ENCODE measurements around the gene ACOT6.
"Not testable (repeated sequence)": the region's sequence is repeated elsewhere in the genome, so short reads cannot be mapped to it uniquely, and the experiment has no call there.

Gene ACOT6

DNA sequence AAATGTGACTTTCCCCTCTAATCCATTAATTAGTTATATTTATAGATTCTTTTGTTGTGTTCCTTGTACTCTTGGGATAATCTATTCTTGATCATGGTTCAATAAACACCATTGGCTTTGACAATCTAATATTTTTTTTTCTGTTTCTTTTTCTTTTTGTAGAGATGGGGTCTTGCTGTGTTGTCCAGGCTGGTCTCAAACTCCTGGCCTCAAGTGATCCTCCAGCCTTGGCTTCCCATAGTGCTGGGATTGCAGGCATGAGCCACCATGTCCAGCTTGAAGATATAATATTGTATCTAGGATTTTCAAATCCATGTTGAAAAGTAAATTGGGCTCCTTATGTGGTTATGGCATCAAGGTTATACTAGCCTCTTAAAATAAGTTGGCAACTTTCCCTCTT lies 38.7 kb downstream of the ACOT6 start:
- DNase-seq (ENCODE audit: low spot score) = no peak

DNA sequence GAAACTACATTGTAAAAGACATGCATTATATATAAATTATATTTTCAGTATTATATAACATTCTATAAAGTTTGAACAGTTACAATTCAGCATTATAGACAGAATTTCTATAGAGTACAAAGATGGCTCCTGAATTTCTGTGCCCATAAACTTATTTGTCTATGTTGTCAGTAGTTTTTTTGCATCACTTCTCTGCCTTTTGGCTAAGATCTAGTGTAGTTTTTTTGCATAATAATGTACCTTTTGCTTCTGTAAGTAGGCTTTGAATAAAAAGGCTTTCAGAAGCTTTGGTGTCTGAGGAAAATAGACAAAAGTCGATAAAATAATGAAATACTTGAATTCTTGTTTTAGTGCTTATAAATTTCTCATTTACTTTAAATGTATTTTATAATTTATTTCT lies 43.5 kb downstream of the ACOT6 start:
- DNase-seq (ENCODE audit: low spot score) = no peak

DNA sequence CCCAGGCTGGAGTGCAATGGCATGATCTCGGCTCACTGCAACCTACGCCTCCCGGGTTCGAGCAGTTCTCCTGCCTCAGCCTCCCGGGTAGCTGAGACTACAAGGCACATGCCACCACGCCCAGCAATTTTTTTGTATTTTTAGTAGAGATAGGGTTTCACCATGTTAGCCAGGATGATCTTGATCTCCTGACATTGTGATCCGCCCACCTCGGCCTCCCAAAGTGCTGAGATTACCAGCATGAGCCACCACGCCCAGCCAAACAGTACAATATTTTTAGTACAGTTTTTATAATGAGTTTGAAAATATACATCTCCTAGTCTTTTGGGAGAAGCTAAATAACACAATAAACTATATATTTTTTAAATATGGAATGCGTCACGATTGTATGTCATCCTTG lies 46.9 kb downstream of the ACOT6 start:
- not testable (repeated sequence) for DNase-seq (ENCODE audit: low spot score)

DNA sequence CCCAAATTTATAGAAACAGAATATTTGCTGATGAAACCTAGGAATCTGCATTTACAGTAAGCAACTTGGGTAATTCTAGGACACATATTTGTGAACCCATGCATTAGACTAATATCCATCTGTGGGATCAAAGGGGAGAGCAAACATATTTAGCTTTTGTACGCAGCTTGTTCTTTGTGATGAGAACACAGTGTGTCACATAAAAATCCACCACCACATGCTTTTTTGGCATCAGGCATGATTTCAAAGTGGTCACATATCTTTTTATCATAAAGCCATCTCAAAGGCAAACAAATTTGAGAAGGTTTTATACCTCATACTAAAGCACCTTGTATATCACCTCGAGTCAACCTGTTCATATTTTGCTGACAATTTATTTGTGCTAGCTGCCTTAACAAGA lies 48.2 kb downstream of the ACOT6 start:
- no peak for DNase-seq (ENCODE audit: low spot score)

DNA sequence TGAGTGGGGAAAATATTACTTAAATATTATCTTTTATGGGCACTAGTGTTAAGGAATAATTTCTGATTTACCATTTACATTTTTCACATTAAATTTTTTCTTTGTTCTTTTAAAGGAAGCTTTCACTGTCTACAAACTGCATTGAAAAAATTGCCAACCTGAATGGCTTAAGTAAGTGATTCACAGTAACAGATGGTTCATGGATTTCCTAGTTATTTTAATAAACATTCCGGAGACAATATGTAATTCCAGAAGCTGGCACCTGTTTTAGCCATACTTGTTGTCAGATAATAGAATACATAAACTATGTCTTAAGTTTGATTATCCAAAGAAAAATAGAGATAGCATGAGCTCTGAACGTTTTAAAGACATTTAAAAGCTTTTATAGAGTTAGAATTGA lies 49.6 kb downstream of the ACOT6 start:
- DNase-seq (ENCODE audit: low spot score) = no peak

DNA sequence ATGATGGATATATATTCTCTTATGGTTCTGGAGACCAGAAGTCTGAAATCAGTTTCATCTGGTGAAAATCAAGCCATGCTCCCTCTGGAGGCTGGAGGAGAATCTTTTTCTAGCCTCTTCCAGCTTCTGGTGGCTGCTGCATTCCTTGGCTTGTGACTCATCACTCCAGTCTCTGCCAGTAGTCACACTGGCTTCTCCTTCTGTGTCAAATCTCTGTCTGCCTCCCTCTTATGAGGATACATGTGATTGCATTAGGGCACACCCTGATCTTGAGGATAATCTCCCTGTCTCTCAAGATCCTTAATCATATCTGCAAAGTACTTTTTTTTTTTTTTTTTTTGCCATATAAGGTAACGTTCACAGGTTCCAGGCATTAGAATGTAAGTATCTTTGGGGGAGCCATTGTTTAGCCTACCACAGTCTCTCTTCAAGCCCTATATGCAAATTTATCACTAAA lies 50.2 kb downstream of the ACOT6 start:
- peak; percentile 20 for DNase-seq (ENCODE audit: low spot score)

DNA sequence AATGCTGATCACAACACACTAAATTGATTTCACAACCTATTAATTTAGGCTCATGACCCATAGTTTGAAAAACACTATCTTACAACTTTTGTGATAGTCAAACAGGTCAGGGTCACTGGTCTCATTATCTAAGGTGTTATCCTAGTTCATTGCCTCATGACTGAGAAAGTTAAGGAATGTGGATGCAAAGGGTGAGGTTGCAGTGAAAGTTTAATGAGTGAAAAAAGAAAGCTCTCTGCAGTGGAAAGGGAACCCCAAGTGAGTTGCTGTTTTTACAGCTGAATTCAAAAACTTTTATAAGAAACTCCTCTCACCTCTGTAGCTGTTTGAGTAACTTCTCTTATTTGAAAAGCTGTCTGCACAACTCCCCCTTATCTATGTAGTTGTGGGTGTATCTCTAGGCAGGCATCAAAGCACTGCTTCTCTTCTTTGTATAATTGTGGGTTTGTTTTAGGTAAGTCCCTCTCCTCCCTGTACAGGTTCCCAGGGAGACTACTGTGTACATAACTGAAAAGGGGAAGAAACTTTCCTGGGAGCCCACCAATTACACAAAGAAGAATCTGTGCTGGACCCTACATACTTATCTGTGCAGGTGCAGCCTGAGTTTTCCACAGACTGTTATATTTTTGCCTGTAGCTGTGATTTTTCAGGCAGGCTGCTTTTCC lies 51.4 kb downstream of the ACOT6 start:
- peak; percentile 59 for DNase-seq (ENCODE audit: low spot score)

DNA sequence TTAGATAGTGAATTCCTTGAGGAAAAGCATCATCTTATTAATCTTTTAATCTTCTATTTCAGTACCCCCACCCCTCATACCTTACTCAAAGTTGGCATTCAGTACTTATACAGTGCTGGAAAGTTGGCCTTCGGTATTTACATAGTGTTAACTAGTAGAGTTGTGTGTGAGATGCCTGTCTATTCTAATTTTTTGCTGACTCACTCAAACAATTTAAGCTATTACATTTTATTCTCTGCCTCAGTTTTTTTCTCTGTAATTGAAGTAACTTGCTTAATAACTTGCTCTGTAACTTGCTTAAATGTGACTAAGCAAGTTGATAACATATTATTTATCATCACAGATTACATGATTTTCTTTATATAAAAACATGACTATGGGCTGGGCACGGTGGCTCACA lies 52.8 kb downstream of the ACOT6 start:
- no peak for DNase-seq (ENCODE audit: low spot score)

DNA sequence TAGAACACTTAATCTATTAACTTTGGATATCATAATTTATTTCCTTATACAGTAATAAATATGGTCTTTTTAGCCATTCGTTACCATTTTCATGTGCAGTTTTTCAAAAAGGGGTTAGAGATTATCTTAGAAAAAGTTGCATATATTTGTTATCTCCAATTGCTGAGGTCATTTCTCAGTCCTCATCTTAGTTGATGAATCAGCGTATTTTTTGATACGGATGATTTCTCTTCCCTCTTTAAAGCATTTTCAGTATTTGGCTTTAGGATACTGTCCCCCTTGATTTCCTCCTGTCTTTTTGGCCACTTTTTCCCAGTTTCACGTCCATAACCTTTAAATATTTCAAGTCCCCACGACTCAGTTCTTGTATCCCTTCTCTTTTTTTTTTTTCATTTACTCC lies 54.3 kb downstream of the ACOT6 start:
- no peak for DNase-seq (ENCODE audit: low spot score)

DNA sequence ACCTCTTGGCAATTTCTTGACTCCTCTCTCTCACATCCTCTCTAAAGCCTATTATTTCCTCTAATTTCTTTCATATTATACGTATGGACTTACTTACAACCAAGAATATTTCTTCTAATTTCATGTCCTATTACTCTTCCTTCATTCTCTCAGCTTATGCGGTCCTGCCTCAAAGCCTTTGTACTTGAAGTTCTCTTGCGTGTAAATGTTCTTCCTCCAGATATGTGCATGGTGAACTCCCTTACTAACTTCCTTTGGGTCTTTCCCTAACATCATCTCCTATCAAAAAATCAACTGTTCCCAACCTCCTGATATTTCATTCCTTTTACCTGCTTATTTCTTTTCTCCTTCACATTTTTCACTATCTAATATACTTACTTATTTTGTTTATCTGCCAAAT lies 55.5 kb downstream of the ACOT6 start:
- DNase-seq (ENCODE audit: low spot score) = no peak

Measured in putamen (tissue), 1 donor.